Endothelial cell (in vitro differentiated cells): ENCODE data around the gene NCK1. TPM values are rescaled to one million over a fixed set of nuclear protein-coding genes. Genes with fewer than 3 reads are reported as not detected.

Experiments
- DNase-seq: peaks from one replicate; pipeline ENCODE4 v3.0.0; 2021; ENCODE audit warnings: low spot score
- H3K27ac Mint-ChIP-seq: one replicate; pipeline ENCODE4 v1.8.0; 2021; ENCODE audit warnings: mixed read lengths, inconsistent platforms; ENCODE audit not compliant: unreplicated experiment
- H3K27me3 Mint-ChIP-seq: one replicate; pipeline ENCODE4 v1.8.0; 2021; ENCODE audit warnings: mild to moderate bottlenecking, moderate library complexity, mixed read lengths, inconsistent platforms; ENCODE audit not compliant: unreplicated experiment
- H3K36me3 Mint-ChIP-seq: one replicate; pipeline ENCODE4 v1.8.0; 2021; ENCODE audit warnings: mild to moderate bottlenecking, low read depth, mixed read lengths, inconsistent platforms; ENCODE audit not compliant: unreplicated experiment
- H3K4me1 Mint-ChIP-seq: one replicate; pipeline ENCODE4 v1.8.0; 2021; ENCODE audit warnings: mild to moderate bottlenecking, mixed read lengths, inconsistent platforms; ENCODE audit not compliant: unreplicated experiment
- H3K4me3 Mint-ChIP-seq: one replicate; pipeline ENCODE4 v1.8.0; 2021; ENCODE audit warnings: mild to moderate bottlenecking, mixed read lengths, inconsistent platforms; ENCODE audit not compliant: unreplicated experiment
- H3K9me3 Mint-ChIP-seq: one replicate; pipeline ENCODE4 v1.8.0; 2021; ENCODE audit warnings: mixed read lengths, inconsistent platforms; ENCODE audit not compliant: unreplicated experiment
- CTCF ChIP-seq: fragments of 200-600 bp; sonication (generic); IDR thresholded peaks from one replicate; pipeline ENCODE4 v1.5.0; 2021; ENCODE audit warnings: antibody characterized with exemption; ENCODE audit not compliant: unreplicated experiment
- total RNA-seq: library from RNA; stranded (reverse); fragmentation: NEBNext Ultra II Directional; extraction: Animal tissue kit (Norgen Biotek cat#: 25700); gene quantifications from one replicate; pipeline ENCODE4 v1.2.1, GENCODE V29; 2021; ENCODE audit not compliant: unreplicated experiment

Gene NCK1
- total RNA-seq, 1 donor from 2014 or later, result 53.9 TPM

- TF ChIP-seq CTCF, result no peak
- no peaks in the 10 kb centered on the region for H3K9me3 Mint-ChIP-seq
- H3K27me3 Mint-ChIP-seq, result no peaks in the 10 kb centered on the region
- H3K4me3 Mint-ChIP-seq, result no peak overlapping the region
- H3K36me3 Mint-ChIP-seq, result peaks cover 7% of the 10 kb centered on the region
- DNase-seq, result no peak
- no peak overlapping the region for H3K27ac Mint-ChIP-seq
- peaks cover 14% of the 10 kb centered on the region for H3K4me1 Mint-ChIP-seq
These were observed 87.7 kb downstream of the NCK1 start for GRCh38 chr3:136949708-136950107.

- Mint-ChIP-seq H3K36me3 (peaks cover 6% of the 10 kb centered on the region), H3K27ac (no peak overlapping the region), H3K27me3 (no peaks in the 10 kb centered on the region), H3K4me1 (peaks cover 17% of the 10 kb centered on the region), H3K9me3 (no peaks in the 10 kb centered on the region), H3K4me3 (no peak overlapping the region)
- TF ChIP-seq CTCF, result no peak
- no peak for DNase-seq
These were observed 88.6 kb downstream of the NCK1 start for GRCh38 chr3:136950623-136951022.

- Mint-ChIP-seq H3K27ac (no peak overlapping the region), H3K4me3 (no peak overlapping the region), H3K9me3 (no peaks in the 10 kb centered on the region), H3K27me3 (no peaks in the 10 kb centered on the region), H3K4me1 (peaks cover 20% of the 10 kb centered on the region), H3K36me3 (peaks cover 8% of the 10 kb centered on the region)
- DNase-seq, result no peak
- TF ChIP-seq CTCF, result no peak
These were observed 90.3 kb downstream of the NCK1 start for GRCh38 chr3:136952292-136952691.

- TF ChIP-seq CTCF, result no peak
- Mint-ChIP-seq H3K4me3 (no peak overlapping the region), H3K36me3 (peaks cover 8% of the 10 kb centered on the region), H3K27ac (no peak overlapping the region), H3K27me3 (no peaks in the 10 kb centered on the region), H3K9me3 (no peaks in the 10 kb centered on the region), H3K4me1 (peaks cover 14% of the 10 kb centered on the region)
- no peak for DNase-seq
These were observed 92.2 kb downstream of the NCK1 start for GRCh38 chr3:136954251-136954650.

GRCh38 chr3:136954980-136955780 is 93.2 kb downstream of the NCK1 start:
- DNase-seq, result no peak
- H3K4me1 Mint-ChIP-seq, result peaks cover 14% of the 10 kb centered on the region
- H3K4me3 Mint-ChIP-seq, result no peak overlapping the region
- no peak for TF ChIP-seq CTCF
- no peaks in the 10 kb centered on the region for H3K27me3 Mint-ChIP-seq
- no peak overlapping the region for H3K27ac Mint-ChIP-seq
- peaks cover 8% of the 10 kb centered on the region for H3K36me3 Mint-ChIP-seq
- H3K9me3 Mint-ChIP-seq, result no peaks in the 10 kb centered on the region
